ENCODE data around the gene ANKS1B.

Gene ANKS1B

GRCh38 chr12:99093166-99093565, 891.6 kb downstream of the ANKS1B start:
- DNase-seq = no peak

GRCh38 chr12:99092100-99092851, 892.5 kb downstream of the ANKS1B start:
- no peak for DNase-seq

- peak; percentile 98 for DNase-seq
These were observed 897.5 kb downstream of the ANKS1B start for GRCh38 chr12:99087278-99087677.

- DNase-seq = no peak
These were observed 904.9 kb downstream of the ANKS1B start for GRCh38 chr12:99079811-99080210.

GRCh38 chr12:99068993-99069747, 915.6 kb downstream of the ANKS1B start:
- DNase-seq = peak; percentile 33

- no peak for DNase-seq
These were observed 917.5 kb downstream of the ANKS1B start for GRCh38 chr12:99067171-99067785.

GRCh38 chr12:99066726-99067125, 918.0 kb downstream of the ANKS1B start:
- DNase-seq = no peak

GRCh38 chr12:99063182-99063581, 921.6 kb downstream of the ANKS1B start:
- no peak for DNase-seq

- no peak for DNase-seq
These were observed 924.8 kb downstream of the ANKS1B start for GRCh38 chr12:99059824-99060511.

- no peak for DNase-seq
These were observed 927.1 kb downstream of the ANKS1B start for GRCh38 chr12:99057670-99058069.

GRCh38 chr12:99056186-99056585, 928.5 kb downstream of the ANKS1B start:
- DNase-seq = no peak

- no peak for DNase-seq
These were observed 929.4 kb downstream of the ANKS1B start for GRCh38 chr12:99055299-99055698.

- no peak for DNase-seq
These were observed 930.1 kb downstream of the ANKS1B start for GRCh38 chr12:99054601-99055128.

GRCh38 chr12:99053616-99054362, 930.9 kb downstream of the ANKS1B start:
- no peak for DNase-seq

GRCh38 chr12:99049774-99050173, 935.0 kb downstream of the ANKS1B start:
- no peak for DNase-seq

- no peak for DNase-seq
These were observed 939.6 kb downstream of the ANKS1B start for GRCh38 chr12:99045158-99045557.

GRCh38 chr12:99043319-99043914, 941.3 kb downstream of the ANKS1B start:
- DNase-seq = peak; percentile 68

- no peak for DNase-seq
These were observed 942.5 kb downstream of the ANKS1B start for GRCh38 chr12:99042226-99042625.

- no peak for DNase-seq
These were observed 945.2 kb downstream of the ANKS1B start for GRCh38 chr12:99039367-99040120.

GRCh38 chr12:99036566-99036965, 948.2 kb downstream of the ANKS1B start:
- DNase-seq = no peak

- no peak for DNase-seq
These were observed 948.9 kb downstream of the ANKS1B start for GRCh38 chr12:99035803-99036202.
